A549 (cell line): ENCODE data around the gene OPN1MW. TPM values are rescaled to one million over a fixed set of nuclear protein-coding genes. Genes with fewer than 3 reads are reported as not detected.

Source experiments
- ATAC-seq, 2 experiments: fragments of 200-7000 bp in 1 of 2; fragments of >200 bp in 1 of 2; cut with Nextera tagmentation in 1 of 2; cut with Tn5 transposase in 1 of 2; 3 replicates each; pipeline versions ENCODE4 v1.8.0 to v1.9.1; 2018 to 2020; ENCODE audit warnings: mild to moderate bottlenecking in 1 of 2, moderate library complexity in 1 of 2
- CTCF ChIA-PET: fragments of 300-600 bp; sonication (Branson Sonifier 250); formaldehyde crosslinking; extraction: SDS; loops from one replicate; lab custom pipeline; 2021; ENCODE audit warnings: antibody characterized with exemption, inconsistent platforms; lab: Yijun Ruan, JAX
- POLR2A ChIA-PET: fragments of 350-600 bp; formaldehyde crosslinking; extraction: SDS; loops from one replicate; lab custom pipeline; 2021; ENCODE audit warnings: antibody characterized with exemption, inconsistent platforms; lab: Yijun Ruan, JAX
- DNase-seq, 2 experiments: peaks; one replicate each; pipeline versions ENCODE4 v3.0.0 to v3.0.0-alpha.2; 2011 to 2016; ENCODE audit warnings: low read depth in 1 of 2, low spot score in 1 of 2
- FAIRE-seq: peaks from 2 replicates; lab custom pipeline; 2011; peaks lifted over from hg19 to GRCh38; lab: Jason Lieb, UNC
- H3K27ac ChIP-seq, 2 experiments: fragments of >200 bp; sonication (Bioruptor Twin); formaldehyde crosslinking; 3 replicates each; pipeline ENCODE4 v1.5.1; 2016 to 2017
- H3K4me1 ChIP-seq: fragments of >200 bp; sonication (Bioruptor Twin); formaldehyde crosslinking; 3 replicates; pipeline ENCODE4 v1.6.1; 2016
- H3K4me2 ChIP-seq: fragments of >200 bp; sonication (Bioruptor Twin); formaldehyde crosslinking; 3 replicates; pipeline ENCODE4 v1.6.1; 2016
- H3K4me3 ChIP-seq: fragments of >200 bp; sonication (Bioruptor Twin); formaldehyde crosslinking; 3 replicates; pipeline ENCODE4 v1.5.1; 2016
- H3K9me3 ChIP-seq: fragments of >200 bp; sonication (Bioruptor Twin); formaldehyde crosslinking; 3 replicates; pipeline ENCODE4 v1.6.1; 2016
- CBX8 ChIP-seq: fragments of 200-600 bp; sonication (generic); IDR thresholded peaks from 2 replicates; pipeline ENCODE4 v1.6.1; 2016
- CEBPB ChIP-seq, 2 experiments: fragments of >200 bp in 1 of 2; sonication (Bioruptor Twin) in 1 of 2; formaldehyde crosslinking in 1 of 2; IDR thresholded peaks; 2 replicates each; pipeline ENCODE4 v1.6.1; 2012 to 2016
- FOSB ChIP-seq: fragments of 250-450 bp; sonication (Bioruptor Pico); IDR thresholded peaks from 2 replicates; pipeline ENCODE4 v1.5.0; 2020; ENCODE audit warnings: mild to moderate bottlenecking, moderate library complexity
- FOXS1 ChIP-seq: fragments of 250-450 bp; sonication (Bioruptor Pico); IDR thresholded peaks from 2 replicates; pipeline ENCODE4 v1.5.0; 2020; ENCODE audit warnings: mild to moderate bottlenecking, moderate library complexity
- GATA3 ChIP-seq: IDR thresholded peaks from 2 replicates; pipeline ENCODE4 v1.6.1; 2012; ENCODE audit warnings: borderline replicate concordance
- HOXB5 ChIP-seq: fragments of 250-450 bp; sonication (Bioruptor Pico); IDR thresholded peaks from 2 replicates; pipeline ENCODE4 v1.5.0; 2020; ENCODE audit warnings: mild to moderate bottlenecking, moderate library complexity
- JUN ChIP-seq, 2 experiments: fragments of >200 bp; sonication (Bioruptor Twin); formaldehyde crosslinking; IDR thresholded peaks; 2 replicates in 1 of 2; 3 replicates in 1 of 2; pipeline ENCODE4 v1.6.1; 2016 to 2017
- KDM1A ChIP-seq: fragments of 200-600 bp; sonication (generic); IDR thresholded peaks from 2 replicates; pipeline ENCODE4 v1.6.1; 2016; ENCODE audit warnings: low read depth, mild to moderate bottlenecking
- KDM5A ChIP-seq: fragments of 200-600 bp; sonication (generic); IDR thresholded peaks from 2 replicates; pipeline ENCODE4 v1.6.1; 2016; ENCODE audit warnings: antibody characterized with exemption, mild to moderate bottlenecking
- MAFK ChIP-seq: fragments of 450-650 bp; IDR thresholded peaks from 2 replicates; pipeline ENCODE4 v1.6.1; 2014; ENCODE audit not compliant: partially characterized antibody
- MAZ ChIP-seq: fragments of 150-350 bp; IDR thresholded peaks from 2 replicates; pipeline ENCODE4 v1.6.1; 2014; ENCODE audit warnings: antibody characterized with exemption, low read depth, low read length, borderline replicate concordance
- MYC ChIP-seq: IDR thresholded peaks from 2 replicates; pipeline ENCODE4 v1.6.1; 2012; ENCODE audit warnings: mild to moderate bottlenecking, inconsistent platforms, low read length, improper control_type of control experiment, borderline replicate concordance
- NFE2L2 ChIP-seq: fragments of 150-350 bp; conservative IDR thresholded peaks from 2 replicates; pipeline ENCODE4 v1.6.1; 2014; ENCODE audit warnings: low read length
- PHF8 ChIP-seq: fragments of 200-600 bp; sonication (generic); IDR thresholded peaks from 2 replicates; pipeline ENCODE4 v1.6.1; 2016; ENCODE audit warnings: low read depth, mild to moderate bottlenecking, antibody characterized with exemption, moderate library complexity, borderline replicate concordance
- RCOR1 ChIP-seq: fragments of 150-350 bp; IDR thresholded peaks from 2 replicates; pipeline ENCODE4 v1.6.1; 2014; ENCODE audit warnings: antibody characterized with exemption, low read length, low read depth
- RFX5 ChIP-seq: fragments of 450-650 bp; IDR thresholded peaks from 2 replicates; pipeline ENCODE4 v1.7.1; 2014; ENCODE audit warnings: antibody characterized with exemption, mild to moderate bottlenecking, moderate library complexity
- RNF2 ChIP-seq: fragments of 200-600 bp; sonication (generic); IDR thresholded peaks from 2 replicates; pipeline ENCODE4 v1.6.1; 2016; ENCODE audit warnings: low read depth, mild to moderate bottlenecking, antibody characterized with exemption, moderate library complexity, borderline replicate concordance
- SMC3 ChIP-seq: fragments of >200 bp; sonication (Bioruptor Twin); formaldehyde crosslinking; IDR thresholded peaks from 3 replicates; pipeline ENCODE4 v1.6.1; 2018; ENCODE audit warnings: inconsistent platforms
- SREBF2 ChIP-seq: fragments of 450-650 bp; IDR thresholded peaks from 2 replicates; pipeline ENCODE4 v1.6.1; 2014; ENCODE audit warnings: mild to moderate bottlenecking, moderate library complexity
- TP53 ChIP-seq: fragments of 250-450 bp; sonication (Bioruptor Pico); IDR thresholded peaks from 2 replicates; pipeline ENCODE4 v1.5.0; 2021; ENCODE audit warnings: mild to moderate bottlenecking, moderate library complexity
- ZFP36 ChIP-seq: fragments of 450-650 bp; IDR thresholded peaks from 2 replicates; pipeline ENCODE4 v1.6.1; 2014; ENCODE audit warnings: borderline replicate concordance; ENCODE audit not compliant: partially characterized antibody
- ZSCAN20 ChIP-seq: fragments of 250-450 bp; sonication (Bioruptor Pico); IDR thresholded peaks from 2 replicates; pipeline ENCODE4 v1.8.0; 2022; ENCODE audit warnings: mild to moderate bottlenecking, moderate library complexity
- WGBS: methylation state at CpG from one replicate; pipeline ENCODE4 v1.1.6; 2017; ENCODE audit errors: missing lambda C conversion rate; 5-methylcytosine and 5-hydroxymethylcytosine counted together
- polyA plus RNA-seq, 4 experiments: library from polyadenylated mRNA; depleted of rRNA in 3 of 4; stranded (reverse); fragments of >200 nt; fragmentation: RNase III in 1 of 4; extraction: RNeasy Plus Mini Kit Qiagen cat#74134 plus additional on column Dnase treatment in 1 of 4; gene quantifications; 2 replicates in 3 of 4; 3 replicates in 1 of 4; pipeline ENCODE4 v1.2.3, GENCODE V29; 2011 to 2017
- TF ChIP-seq, protein P1 (sequence below): fragments of >200 bp; sonication (Bioruptor Twin); formaldehyde crosslinking; IDR thresholded peaks from 3 replicates; pipeline ENCODE4 v1.5.1; 2016
- TF ChIP-seq, protein P2 (sequence below): IDR thresholded peaks from 2 replicates; pipeline ENCODE4 v1.6.1; 2012; ENCODE audit warnings: low read depth, borderline replicate concordance
- TF ChIP-seq, protein P3 (sequence below): fragments of >200 bp; sonication (Bioruptor Twin); formaldehyde crosslinking; IDR thresholded peaks from 2 replicates; pipeline ENCODE4 v1.6.1; 2016
- TF ChIP-seq, protein P4 (sequence below): fragments of 150-350 bp; IDR thresholded peaks from 2 replicates; pipeline ENCODE4 v1.6.1; 2014; ENCODE audit warnings: low read depth, mild to moderate bottlenecking, low read length

OPN1MW gene
- polyA plus RNA-seq, 2 of the 4 experiments (the other 2 are of a cell fraction) = not detected

DNA sequence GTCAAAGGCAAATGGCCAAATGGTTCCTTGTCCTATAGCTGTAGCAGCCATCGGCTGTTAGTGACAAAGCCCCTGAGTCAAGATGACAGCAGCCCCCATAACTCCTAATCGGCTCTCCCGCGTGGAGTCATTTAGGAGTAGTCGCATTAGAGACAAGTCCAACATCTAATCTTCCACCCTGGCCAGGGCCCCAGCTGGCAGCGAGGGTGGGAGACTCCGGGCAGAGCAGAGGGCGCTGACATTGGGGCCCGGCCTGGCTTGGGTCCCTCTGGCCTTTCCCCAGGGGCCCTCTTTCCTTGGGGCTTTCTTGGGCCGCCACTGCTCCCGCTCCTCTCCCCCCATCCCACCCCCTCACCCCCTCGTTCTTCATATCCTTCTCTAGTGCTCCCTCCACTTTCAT, 42.2 kb upstream of the OPN1MW start:
- Histone ChIP-seq H3K9me3 (no peaks in the 10 kb centered on the region), H3K27ac (no peak overlapping the region), H3K4me1 (no peaks in the 10 kb centered on the region), H3K4me3 (no peak overlapping the region), H3K4me2 (no peak overlapping the region)
- DNase-seq (no peak), ATAC-seq (no peak), FAIRE-seq (no peak)
- 73% methylated on average over 11 of the region's 12 CpGs for WGBS
- CTCF ChIA-PET = no interaction called here
- POLR2A ChIA-PET = no interaction called here
- no peak for TF ChIP-seq CBX8
- no peak for TF ChIP-seq NFE2L2
- no peak for TF ChIP-seq RCOR1
- TF ChIP-seq KDM1A = no peak
- TF ChIP-seq JUN (IDR thresholded peaks at IDR 0.05) = no peak
- TF ChIP-seq FOSB = no peak
- no peak for TF ChIP-seq MAFK
- no peak for TF ChIP-seq GATA3
- TF ChIP-seq TP53 = no peak
- no peak for TF ChIP-seq RNF2
- TF ChIP-seq SREBF2 = no peak
- TF ChIP-seq, protein P1, sequence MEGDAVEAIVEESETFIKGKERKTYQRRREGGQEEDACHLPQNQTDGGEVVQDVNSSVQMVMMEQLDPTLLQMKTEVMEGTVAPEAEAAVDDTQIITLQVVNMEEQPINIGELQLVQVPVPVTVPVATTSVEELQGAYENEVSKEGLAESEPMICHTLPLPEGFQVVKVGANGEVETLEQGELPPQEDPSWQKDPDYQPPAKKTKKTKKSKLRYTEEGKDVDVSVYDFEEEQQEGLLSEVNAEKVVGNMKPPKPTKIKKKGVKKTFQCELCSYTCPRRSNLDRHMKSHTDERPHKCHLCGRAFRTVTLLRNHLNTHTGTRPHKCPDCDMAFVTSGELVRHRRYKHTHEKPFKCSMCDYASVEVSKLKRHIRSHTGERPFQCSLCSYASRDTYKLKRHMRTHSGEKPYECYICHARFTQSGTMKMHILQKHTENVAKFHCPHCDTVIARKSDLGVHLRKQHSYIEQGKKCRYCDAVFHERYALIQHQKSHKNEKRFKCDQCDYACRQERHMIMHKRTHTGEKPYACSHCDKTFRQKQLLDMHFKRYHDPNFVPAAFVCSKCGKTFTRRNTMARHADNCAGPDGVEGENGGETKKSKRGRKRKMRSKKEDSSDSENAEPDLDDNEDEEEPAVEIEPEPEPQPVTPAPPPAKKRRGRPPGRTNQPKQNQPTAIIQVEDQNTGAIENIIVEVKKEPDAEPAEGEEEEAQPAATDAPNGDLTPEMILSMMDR = no peak
- TF ChIP-seq CEBPB (IDR thresholded peaks at IDR 0.05) = no peak

DNA sequence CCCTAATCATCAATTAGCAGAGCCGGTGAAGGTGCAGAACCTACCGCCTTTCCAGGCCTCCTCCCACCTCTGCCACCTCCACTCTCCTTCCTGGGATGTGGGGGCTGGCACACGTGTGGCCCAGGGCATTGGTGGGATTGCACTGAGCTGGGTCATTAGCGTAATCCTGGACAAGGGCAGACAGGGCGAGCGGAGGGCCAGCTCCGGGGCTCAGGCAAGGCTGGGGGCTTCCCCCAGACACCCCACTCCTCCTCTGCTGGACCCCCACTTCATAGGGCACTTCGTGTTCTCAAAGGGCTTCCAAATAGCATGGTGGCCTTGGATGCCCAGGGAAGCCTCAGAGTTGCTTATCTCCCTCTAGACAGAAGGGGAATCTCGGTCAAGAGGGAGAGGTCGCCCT, 41.7 kb upstream of the OPN1MW start:
- no peak for FAIRE-seq
- no peak for DNase-seq
- WGBS = 77% methylated on average over 2 of the region's 10 CpGs
- no peak for ATAC-seq
- no peak for TF ChIP-seq HOXB5 (CRISPR knock-in tag)
- no peak for TF ChIP-seq RFX5
- TF ChIP-seq KDM5A = no peak
- TF ChIP-seq, protein P2, sequence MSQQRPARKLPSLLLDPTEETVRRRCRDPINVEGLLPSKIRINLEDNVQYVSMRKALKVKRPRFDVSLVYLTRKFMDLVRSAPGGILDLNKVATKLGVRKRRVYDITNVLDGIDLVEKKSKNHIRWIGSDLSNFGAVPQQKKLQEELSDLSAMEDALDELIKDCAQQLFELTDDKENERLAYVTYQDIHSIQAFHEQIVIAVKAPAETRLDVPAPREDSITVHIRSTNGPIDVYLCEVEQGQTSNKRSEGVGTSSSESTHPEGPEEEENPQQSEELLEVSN = no peak
- no peak for TF ChIP-seq TP53
- TF ChIP-seq MAZ = no peak
- no peak for TF ChIP-seq ZFP36
- TF ChIP-seq SMC3 = no peak
- no peak for TF ChIP-seq ZSCAN20 (CRISPR knock-in tag)
- TF ChIP-seq, protein P3, sequence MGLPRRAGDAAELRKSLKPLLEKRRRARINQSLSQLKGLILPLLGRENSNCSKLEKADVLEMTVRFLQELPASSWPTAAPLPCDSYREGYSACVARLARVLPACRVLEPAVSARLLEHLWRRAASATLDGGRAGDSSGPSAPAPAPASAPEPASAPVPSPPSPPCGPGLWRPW = no peak
- no peak for TF ChIP-seq PHF8
- no peak for TF ChIP-seq FOXS1 (CRISPR knock-in tag)
- Histone ChIP-seq H3K9me3 (no peaks in the 10 kb centered on the region), H3K4me2 (no peak overlapping the region), H3K27ac (no peak overlapping the region), H3K4me1 (no peaks in the 10 kb centered on the region), H3K4me3 (no peak overlapping the region)
- POLR2A ChIA-PET = no interaction called here
- CTCF ChIA-PET = interaction anchor here (1.1 kb wide), 1 partner anchor 15 kb away, joined by 3 read pairs; no protein-coding TSS in a partner anchor

DNA sequence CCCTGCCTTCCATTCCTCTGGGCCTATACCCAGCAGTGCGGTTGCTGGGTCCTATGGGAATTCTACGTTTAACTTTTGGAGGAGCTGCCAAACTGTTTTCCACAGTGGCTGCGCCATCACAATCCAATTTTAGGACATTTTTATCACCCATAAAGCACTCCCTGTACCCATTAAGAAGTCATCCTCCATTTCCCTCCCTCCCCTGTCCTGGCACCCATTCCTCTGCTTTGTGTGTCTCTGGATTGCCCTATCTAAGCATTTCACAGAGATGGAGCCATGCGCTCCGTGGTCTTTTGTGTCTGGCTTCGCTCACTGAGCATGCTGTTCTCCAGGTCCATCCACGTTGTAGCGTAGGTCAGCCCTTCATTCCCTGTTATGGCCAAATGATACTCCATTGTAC, 40.0 kb upstream of the OPN1MW start:
- DNase-seq (no peak), ATAC-seq (no peak), FAIRE-seq (no peak)
- no peak overlapping the region for H3K27ac ChIP-seq
- TF ChIP-seq, protein P4, sequence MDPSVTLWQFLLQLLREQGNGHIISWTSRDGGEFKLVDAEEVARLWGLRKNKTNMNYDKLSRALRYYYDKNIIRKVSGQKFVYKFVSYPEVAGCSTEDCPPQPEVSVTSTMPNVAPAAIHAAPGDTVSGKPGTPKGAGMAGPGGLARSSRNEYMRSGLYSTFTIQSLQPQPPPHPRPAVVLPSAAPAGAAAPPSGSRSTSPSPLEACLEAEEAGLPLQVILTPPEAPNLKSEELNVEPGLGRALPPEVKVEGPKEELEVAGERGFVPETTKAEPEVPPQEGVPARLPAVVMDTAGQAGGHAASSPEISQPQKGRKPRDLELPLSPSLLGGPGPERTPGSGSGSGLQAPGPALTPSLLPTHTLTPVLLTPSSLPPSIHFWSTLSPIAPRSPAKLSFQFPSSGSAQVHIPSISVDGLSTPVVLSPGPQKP = no peak
- no peak for TF ChIP-seq MYC
- WGBS = 82% methylated on average over 8 of the region's 8 CpGs
- no peaks in the 10 kb centered on the region for H3K9me3 ChIP-seq
- no peaks in the 10 kb centered on the region for H3K4me1 ChIP-seq
- H3K4me3 ChIP-seq = no peak overlapping the region
- CTCF ChIA-PET = interaction anchor here (1.3 kb wide), 1 partner anchor 121 kb away, joined by 3 read pairs; no protein-coding TSS in a partner anchor
- POLR2A ChIA-PET = no interaction called here
- H3K4me2 ChIP-seq = no peak overlapping the region
